Measurements from ENCODE around the gene SPARCL1. TPM values are rescaled to one million over a fixed set of nuclear protein-coding genes. Genes with fewer than 3 reads are reported as not detected.

Gene SPARCL1
- total and polyA plus RNA-seq, 9 of the 15 experiments (the other 6 are each of a cell fraction or from before 2014, with no cell fraction given) = 0.03 to 0.71 (median 0.05) TPM; not detected in 3

GRCh38 chr4:87498446-87498900 lies 30.7 kb downstream of the SPARCL1 start (continued):
- TF ChIP-seq ZBTB49 (CRISPR knock-in tag; IDR thresholded peaks at IDR 0.05; ENCODE audit: borderline replicate concordance) (no peak), CLOCK (CRISPR knock-in tag; IDR thresholded peaks at IDR 0.05; ENCODE audit: borderline replicate concordance) (no peak), RBM15 (IDR thresholded peaks at IDR 0.05; ENCODE audit: insufficient read depth, low read length) (no peak), BRD9 (IDR thresholded peaks at IDR 0.05; ENCODE audit: low read depth, partially characterized antibody) (no peak), DACH1 (IDR thresholded peaks at IDR 0.05; ENCODE audit: partially characterized antibody) (no peak), BRCA1 (IDR thresholded peaks at IDR 0.05) (no peak), BRCA1 (CRISPR knock-in tag; IDR thresholded peaks at IDR 0.05) (no peak), ZNF609 (CRISPR knock-in tag; IDR thresholded peaks at IDR 0.05; ENCODE audit: borderline replicate concordance) (no peak), RAD21 (CRISPR knock-in tag; conservative IDR thresholded peaks at IDR 0.05 in 1 of 2, IDR thresholded peaks at IDR 0.05 in 1 of 2) (no peak), SREBF1 (IDR thresholded peaks at IDR 0.05; ENCODE audit: borderline replicate concordance, low read depth, low read length) (no peak), ZNF263 (CRISPR knock-in tag; IDR thresholded peaks at IDR 0.05; ENCODE audit: borderline replicate concordance) (no peak), FOS (IDR thresholded peaks at IDR 0.05; ENCODE audit: extremely low read depth, insufficient read length) (no peak), ETS2 (tag; IDR thresholded peaks at IDR 0.05; ENCODE audit: borderline replicate concordance, poor library complexity, severe bottlenecking) (no peak), CC2D1A (IDR thresholded peaks at IDR 0.05) (no peak), ZBED1 (IDR thresholded peaks at IDR 0.05) (no peak), PHB2 (IDR thresholded peaks at IDR 0.05; ENCODE audit: low read depth) (no peak), MAX (CRISPR knock-in tag; IDR thresholded peaks at IDR 0.05) (no peak)

Measured in K562 (cell line).